HL-60 (cell line): Measurements from ENCODE around the gene FGGY.

Source experiments
- DNase-seq, 2 experiments: peaks; one replicate each; pipeline ENCODE4 v3.0.0-alpha.2; 2010 to 2020; ENCODE audit warnings: low read depth in 1 of 2, low spot score in 1 of 2
- H3K27ac ChIP-seq: fragments of 250-450 bp; sonication (Bioruptor Pico); replicated peaks from 2 replicates; pipeline ENCODE4 v1.5.1; 2020; ENCODE audit warnings: mild to moderate bottlenecking, moderate library complexity
- H3K27me3 ChIP-seq: fragments of 250-450 bp; sonication (Bioruptor Pico); 2 replicates; pipeline ENCODE4 v1.5.1; 2021; ENCODE audit warnings: mild to moderate bottlenecking, moderate library complexity; ENCODE audit not compliant: insufficient read depth, poor library complexity, severe bottlenecking
- H3K4me3 ChIP-seq: replicated peaks from 2 replicates; pipeline ENCODE4 v1.5.1; 2011; ENCODE audit warnings: mild to moderate bottlenecking, control low read depth, low read length; ENCODE audit not compliant: insufficient read depth
- GABPA ChIP-seq: IDR thresholded peaks from 2 replicates; pipeline ENCODE4 v1.6.1; 2012; ENCODE audit warnings: low read depth
- POLR2AphosphoS5 ChIP-seq: IDR thresholded peaks from 2 replicates; pipeline ENCODE4 v1.6.1; 2012; ENCODE audit warnings: low read depth
- SPI1 ChIP-seq: IDR thresholded peaks from 2 replicates; pipeline ENCODE4 v1.6.1; 2012; ENCODE audit warnings: low read depth, mild to moderate bottlenecking, borderline replicate concordance
- TF ChIP-seq, protein P1 (sequence below): IDR thresholded peaks from 2 replicates; pipeline ENCODE4 v1.6.1; 2012; ENCODE audit warnings: low read depth; ENCODE audit not compliant: insufficient replicate concordance
- TF ChIP-seq, protein P2 (sequence below): IDR thresholded peaks from one replicate; pipeline ENCODE4 v1.5.1; 2011; ENCODE audit warnings: low read length, control low read depth, inconsistent platforms; ENCODE audit not compliant: insufficient read depth

FGGY gene

DNA sequence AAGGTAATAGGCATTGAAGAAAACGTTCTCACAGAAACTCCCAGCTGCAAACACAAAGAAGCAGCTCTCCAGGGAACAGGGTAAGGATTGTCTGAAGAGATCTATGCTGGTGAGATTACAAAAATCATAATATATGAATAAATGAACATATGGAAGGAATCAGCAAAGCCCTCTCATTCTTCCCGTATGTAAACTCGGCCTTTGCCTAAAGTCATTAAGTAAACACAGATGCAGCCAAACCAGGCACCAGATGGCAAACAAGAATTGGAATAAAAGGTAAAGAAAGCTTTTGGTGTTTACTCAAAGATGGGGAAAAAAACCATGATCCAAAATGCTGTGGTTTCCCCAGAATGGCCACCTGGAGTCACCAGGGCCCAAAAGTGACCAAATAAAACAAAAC lies 441.3 kb downstream of the FGGY start:
- no peak for DNase-seq
- Histone ChIP-seq H3K4me3 (no peak overlapping the region), H3K27me3 (no peaks in the 10 kb centered on the region), H3K27ac (no peak overlapping the region)
- no peak for TF ChIP-seq POLR2AphosphoS5
- no peak for TF ChIP-seq GABPA
- TF ChIP-seq, protein P1, sequence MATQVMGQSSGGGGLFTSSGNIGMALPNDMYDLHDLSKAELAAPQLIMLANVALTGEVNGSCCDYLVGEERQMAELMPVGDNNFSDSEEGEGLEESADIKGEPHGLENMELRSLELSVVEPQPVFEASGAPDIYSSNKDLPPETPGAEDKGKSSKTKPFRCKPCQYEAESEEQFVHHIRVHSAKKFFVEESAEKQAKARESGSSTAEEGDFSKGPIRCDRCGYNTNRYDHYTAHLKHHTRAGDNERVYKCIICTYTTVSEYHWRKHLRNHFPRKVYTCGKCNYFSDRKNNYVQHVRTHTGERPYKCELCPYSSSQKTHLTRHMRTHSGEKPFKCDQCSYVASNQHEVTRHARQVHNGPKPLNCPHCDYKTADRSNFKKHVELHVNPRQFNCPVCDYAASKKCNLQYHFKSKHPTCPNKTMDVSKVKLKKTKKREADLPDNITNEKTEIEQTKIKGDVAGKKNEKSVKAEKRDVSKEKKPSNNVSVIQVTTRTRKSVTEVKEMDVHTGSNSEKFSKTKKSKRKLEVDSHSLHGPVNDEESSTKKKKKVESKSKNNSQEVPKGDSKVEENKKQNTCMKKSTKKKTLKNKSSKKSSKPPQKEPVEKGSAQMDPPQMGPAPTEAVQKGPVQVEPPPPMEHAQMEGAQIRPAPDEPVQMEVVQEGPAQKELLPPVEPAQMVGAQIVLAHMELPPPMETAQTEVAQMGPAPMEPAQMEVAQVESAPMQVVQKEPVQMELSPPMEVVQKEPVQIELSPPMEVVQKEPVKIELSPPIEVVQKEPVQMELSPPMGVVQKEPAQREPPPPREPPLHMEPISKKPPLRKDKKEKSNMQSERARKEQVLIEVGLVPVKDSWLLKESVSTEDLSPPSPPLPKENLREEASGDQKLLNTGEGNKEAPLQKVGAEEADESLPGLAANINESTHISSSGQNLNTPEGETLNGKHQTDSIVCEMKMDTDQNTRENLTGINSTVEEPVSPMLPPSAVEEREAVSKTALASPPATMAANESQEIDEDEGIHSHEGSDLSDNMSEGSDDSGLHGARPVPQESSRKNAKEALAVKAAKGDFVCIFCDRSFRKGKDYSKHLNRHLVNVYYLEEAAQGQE: no peak
- TF ChIP-seq, protein P2, sequence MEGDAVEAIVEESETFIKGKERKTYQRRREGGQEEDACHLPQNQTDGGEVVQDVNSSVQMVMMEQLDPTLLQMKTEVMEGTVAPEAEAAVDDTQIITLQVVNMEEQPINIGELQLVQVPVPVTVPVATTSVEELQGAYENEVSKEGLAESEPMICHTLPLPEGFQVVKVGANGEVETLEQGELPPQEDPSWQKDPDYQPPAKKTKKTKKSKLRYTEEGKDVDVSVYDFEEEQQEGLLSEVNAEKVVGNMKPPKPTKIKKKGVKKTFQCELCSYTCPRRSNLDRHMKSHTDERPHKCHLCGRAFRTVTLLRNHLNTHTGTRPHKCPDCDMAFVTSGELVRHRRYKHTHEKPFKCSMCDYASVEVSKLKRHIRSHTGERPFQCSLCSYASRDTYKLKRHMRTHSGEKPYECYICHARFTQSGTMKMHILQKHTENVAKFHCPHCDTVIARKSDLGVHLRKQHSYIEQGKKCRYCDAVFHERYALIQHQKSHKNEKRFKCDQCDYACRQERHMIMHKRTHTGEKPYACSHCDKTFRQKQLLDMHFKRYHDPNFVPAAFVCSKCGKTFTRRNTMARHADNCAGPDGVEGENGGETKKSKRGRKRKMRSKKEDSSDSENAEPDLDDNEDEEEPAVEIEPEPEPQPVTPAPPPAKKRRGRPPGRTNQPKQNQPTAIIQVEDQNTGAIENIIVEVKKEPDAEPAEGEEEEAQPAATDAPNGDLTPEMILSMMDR: no peak
- no peak for TF ChIP-seq SPI1

DNA sequence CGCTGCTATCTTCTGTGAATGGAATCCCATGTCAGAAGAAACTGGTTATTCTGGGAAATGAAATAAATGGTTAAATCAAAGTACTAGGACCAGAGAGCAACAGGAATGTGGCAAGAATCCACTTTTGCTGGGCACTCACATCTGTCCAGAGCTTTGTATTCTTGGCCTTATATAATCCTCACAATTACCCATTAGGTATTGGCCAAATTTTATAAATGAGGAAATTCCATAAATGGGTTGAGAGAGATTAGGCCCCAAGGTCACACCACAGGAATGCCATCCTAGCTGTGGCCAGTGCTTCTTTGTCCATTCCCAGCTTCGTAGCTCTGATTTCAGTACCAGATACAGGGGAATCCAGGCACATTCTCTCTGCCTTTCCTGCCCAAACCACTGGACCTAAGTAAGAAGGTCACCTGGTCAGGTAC lies 441.7 kb downstream of the FGGY start:
- Histone ChIP-seq H3K27me3 (no peaks in the 10 kb centered on the region), H3K4me3 (no peak overlapping the region), H3K27ac (no peak overlapping the region)
- TF ChIP-seq, protein P1: no peak
- TF ChIP-seq, protein P2: no peak
- TF ChIP-seq GABPA (no peak), SPI1 (no peak), POLR2AphosphoS5 (no peak)
- DNase-seq: no peak

DNA sequence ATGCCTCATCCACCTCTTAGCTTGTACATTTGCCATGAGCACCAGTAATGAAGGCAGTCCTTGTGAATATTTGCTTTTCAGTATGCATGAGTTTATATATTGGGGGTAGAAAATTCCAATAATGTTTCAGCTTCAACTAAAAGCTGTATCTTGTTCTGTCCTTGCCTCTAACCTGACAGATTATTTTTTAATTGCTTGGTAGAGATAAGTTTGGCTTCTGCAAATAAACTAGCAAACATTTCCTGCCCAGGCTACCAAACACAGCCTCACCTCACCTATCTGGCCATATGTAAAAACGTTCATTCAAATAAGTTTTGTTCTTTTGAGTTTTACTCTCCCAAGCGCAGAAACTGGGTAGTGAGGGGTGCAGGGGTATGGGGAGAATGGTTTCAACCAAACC lies 442.2 kb downstream of the FGGY start:
- TF ChIP-seq, protein P2: no peak
- TF ChIP-seq GABPA (no peak), POLR2AphosphoS5 (no peak), SPI1 (no peak)
- TF ChIP-seq, protein P1: no peak
- Histone ChIP-seq H3K4me3 (no peak overlapping the region), H3K27me3 (no peaks in the 10 kb centered on the region), H3K27ac (no peak overlapping the region)
- DNase-seq: no peak
